ENCODE measurements around the gene DMXL1. TPM values are rescaled to one million over a fixed set of nuclear protein-coding genes. Genes with fewer than 3 reads are reported as not detected.
"Not testable (repeated sequence)": the region's sequence is repeated elsewhere in the genome, so short reads cannot be mapped to it uniquely, and the experiment has no call there.

DMXL1 gene
- total RNA-seq, 1 experiment from 2014 or later, result 30.0 TPM

DNA sequence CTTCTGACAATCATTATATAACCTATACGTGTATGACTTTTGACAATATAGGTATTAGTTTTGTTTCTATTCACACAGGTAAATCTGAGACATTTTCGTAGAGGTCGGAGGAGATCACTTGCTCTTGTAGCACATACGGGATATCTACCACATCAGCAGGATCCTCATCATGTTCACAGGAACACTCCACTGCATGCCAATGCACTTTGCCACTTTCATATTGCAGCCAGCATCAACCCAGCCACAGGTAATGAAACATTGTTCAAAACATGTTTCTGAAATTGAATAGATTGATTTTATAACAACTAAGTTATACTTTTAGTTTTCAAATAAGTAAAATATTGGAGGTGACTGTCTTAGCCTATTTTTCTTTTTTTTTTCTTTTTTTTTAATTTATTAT, 50.0 kb downstream of the DMXL1 start:
- no peaks in the 10 kb centered on the region for H3K27me3 ChIP-seq (replicated peaks; ENCODE audit: control insufficient read depth, insufficient read depth, low read length)
- peaks cover 1% of the 10 kb centered on the region; the same call in 1 of the 2 replicates for H3K36me3 ChIP-seq (ENCODE audit: control insufficient read depth, insufficient read depth, low read length)
- H3K9me3 Mint-ChIP-seq (ENCODE audit: unreplicated experiment), result no peaks in the 10 kb centered on the region
- no peaks in the 10 kb centered on the region for H3K4me1 ChIP-seq
- POLR2A ChIA-PET, result no interaction called here
- H3K36me3 Mint-ChIP-seq (ENCODE audit: insufficient read depth, unreplicated experiment), result peaks cover 43% of the 10 kb centered on the region
- BruUV-seq (replicated peaks), result no TSS peak
- CTCF ChIA-PET, result no interaction called here
- intact Hi-C loops (cut with micrococcal nuclease; ENCODE audit: unreplicated experiment), result no loop called here
- no peak overlapping the region for H3K4me3 Mint-ChIP-seq (ENCODE audit: unreplicated experiment)
- H3K27me3 Mint-ChIP-seq (ENCODE audit: insufficient read depth, unreplicated experiment), result no peaks in the 10 kb centered on the region
- no peak overlapping the region for H3K4me3 ChIP-seq (ENCODE audit: low read depth, low read length)
- TF ChIP-seq, protein P1, sequence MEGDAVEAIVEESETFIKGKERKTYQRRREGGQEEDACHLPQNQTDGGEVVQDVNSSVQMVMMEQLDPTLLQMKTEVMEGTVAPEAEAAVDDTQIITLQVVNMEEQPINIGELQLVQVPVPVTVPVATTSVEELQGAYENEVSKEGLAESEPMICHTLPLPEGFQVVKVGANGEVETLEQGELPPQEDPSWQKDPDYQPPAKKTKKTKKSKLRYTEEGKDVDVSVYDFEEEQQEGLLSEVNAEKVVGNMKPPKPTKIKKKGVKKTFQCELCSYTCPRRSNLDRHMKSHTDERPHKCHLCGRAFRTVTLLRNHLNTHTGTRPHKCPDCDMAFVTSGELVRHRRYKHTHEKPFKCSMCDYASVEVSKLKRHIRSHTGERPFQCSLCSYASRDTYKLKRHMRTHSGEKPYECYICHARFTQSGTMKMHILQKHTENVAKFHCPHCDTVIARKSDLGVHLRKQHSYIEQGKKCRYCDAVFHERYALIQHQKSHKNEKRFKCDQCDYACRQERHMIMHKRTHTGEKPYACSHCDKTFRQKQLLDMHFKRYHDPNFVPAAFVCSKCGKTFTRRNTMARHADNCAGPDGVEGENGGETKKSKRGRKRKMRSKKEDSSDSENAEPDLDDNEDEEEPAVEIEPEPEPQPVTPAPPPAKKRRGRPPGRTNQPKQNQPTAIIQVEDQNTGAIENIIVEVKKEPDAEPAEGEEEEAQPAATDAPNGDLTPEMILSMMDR (IDR thresholded peaks at IDR 0.05; ENCODE audit: insufficient read depth in 1 of 2, low read depth in 1 of 2, low read length in 1 of 2, severe bottlenecking in 1 of 2, unreplicated experiment in 1 of 2), result no peak
- no peak overlapping the region for H3K27ac Mint-ChIP-seq (ENCODE audit: unreplicated experiment)
- H3K4me1 Mint-ChIP-seq (ENCODE audit: low read depth, unreplicated experiment), result no peaks in the 10 kb centered on the region
- no peak for DNase-seq
- no peaks in the 10 kb centered on the region; the same call in 1 of the 2 replicates for H3K9me3 ChIP-seq

- BruUV-seq (replicated peaks); CTCF ChIA-PET; H3K4me3 Mint-ChIP-seq (ENCODE audit: unreplicated experiment); H3K4me3 ChIP-seq (ENCODE audit: low read depth, low read length); H3K4me1 Mint-ChIP-seq (ENCODE audit: low read depth, unreplicated experiment); H3K9me3 ChIP-seq; H3K4me1 ChIP-seq; H3K9me3 Mint-ChIP-seq (ENCODE audit: unreplicated experiment); DNase-seq; H3K36me3 ChIP-seq (ENCODE audit: control insufficient read depth, insufficient read depth, low read length); intact Hi-C loops (cut with micrococcal nuclease; ENCODE audit: unreplicated experiment); H3K27me3 ChIP-seq (replicated peaks; ENCODE audit: control insufficient read depth, insufficient read depth, low read length); POLR2A ChIA-PET; H3K27ac Mint-ChIP-seq (ENCODE audit: unreplicated experiment); H3K27me3 Mint-ChIP-seq (ENCODE audit: insufficient read depth, unreplicated experiment): not testable (repeated sequence)
- H3K36me3 Mint-ChIP-seq (ENCODE audit: insufficient read depth, unreplicated experiment), result peaks cover 38% of the 10 kb centered on the region
Measured at GRCh38 chr5:119122474-119122873, 51.6 kb downstream of the DMXL1 start.

DNA sequence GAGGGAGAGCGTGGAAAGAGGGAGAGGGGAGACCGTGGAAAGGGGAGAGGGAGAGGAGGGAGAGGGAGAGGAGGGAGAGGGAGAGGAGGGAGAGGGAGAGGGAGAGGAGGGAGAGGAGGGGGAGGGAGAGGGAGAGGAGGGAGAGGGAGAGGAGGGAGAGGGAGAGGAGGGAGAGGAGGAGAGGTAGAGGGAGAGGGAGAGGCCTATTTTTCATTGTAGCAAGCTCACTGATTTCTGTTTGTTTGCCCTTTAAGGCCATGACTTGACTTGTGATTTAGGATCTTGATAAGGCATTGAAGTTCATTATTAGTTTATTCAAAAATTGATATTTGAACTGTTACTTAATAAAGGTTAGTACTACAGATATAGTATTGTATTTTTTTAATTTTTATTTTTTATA, 52.4 kb downstream of the DMXL1 start:
- no peaks in the 10 kb centered on the region for H3K27me3 ChIP-seq (replicated peaks; ENCODE audit: control insufficient read depth, insufficient read depth, low read length)
- no peak overlapping the region for H3K4me3 ChIP-seq (ENCODE audit: low read depth, low read length)
- peaks cover 1% of the 10 kb centered on the region; the same call in 1 of the 2 replicates for H3K36me3 ChIP-seq (ENCODE audit: control insufficient read depth, insufficient read depth, low read length)
- no peak for DNase-seq
- CTCF ChIA-PET, result no interaction called here
- Mint-ChIP-seq H3K4me1 (ENCODE audit: low read depth, unreplicated experiment) (no peaks in the 10 kb centered on the region), H3K9me3 (ENCODE audit: unreplicated experiment) (no peaks in the 10 kb centered on the region), H3K4me3 (ENCODE audit: unreplicated experiment) (no peak overlapping the region), H3K36me3 (ENCODE audit: insufficient read depth, unreplicated experiment) (peaks cover 33% of the 10 kb centered on the region), H3K27me3 (ENCODE audit: insufficient read depth, unreplicated experiment) (no peaks in the 10 kb centered on the region), H3K27ac (ENCODE audit: unreplicated experiment) (no peak overlapping the region)
- POLR2A ChIA-PET, result no interaction called here
- H3K4me1 ChIP-seq, result no peaks in the 10 kb centered on the region
- intact Hi-C loops (cut with micrococcal nuclease; ENCODE audit: unreplicated experiment), result no loop called here
- H3K9me3 ChIP-seq, result no peaks in the 10 kb centered on the region; the same call in 1 of the 2 replicates
- TF ChIP-seq, protein P1 (IDR thresholded peaks at IDR 0.05; ENCODE audit: insufficient read depth in 1 of 2, low read depth in 1 of 2, low read length in 1 of 2, severe bottlenecking in 1 of 2, unreplicated experiment in 1 of 2), result no peak
- no TSS peak for BruUV-seq (replicated peaks)

DNA sequence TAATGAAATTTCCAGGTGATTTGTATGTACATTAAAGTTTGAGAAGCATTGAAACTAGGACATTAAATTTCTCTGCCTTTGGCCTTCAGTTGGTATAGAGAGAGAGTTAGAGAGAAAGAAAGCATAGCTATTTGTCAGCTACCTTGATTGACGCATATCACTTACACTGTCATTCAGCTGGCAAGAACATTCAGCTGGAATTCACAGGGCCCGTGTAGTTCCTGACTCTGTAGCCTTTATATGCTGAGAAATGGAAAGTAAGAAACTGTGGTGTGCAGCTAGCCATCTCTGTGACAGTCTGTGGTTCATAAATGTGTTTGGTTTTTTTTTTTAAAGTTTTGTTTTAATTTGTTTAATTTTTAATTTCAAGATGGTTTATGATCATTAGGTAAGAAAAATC, 58.9 kb downstream of the DMXL1 start:
- Mint-ChIP-seq H3K36me3 (ENCODE audit: insufficient read depth, unreplicated experiment) (peaks cover 20% of the 10 kb centered on the region), H3K27me3 (ENCODE audit: insufficient read depth, unreplicated experiment) (no peaks in the 10 kb centered on the region), H3K4me1 (ENCODE audit: low read depth, unreplicated experiment) (no peaks in the 10 kb centered on the region), H3K9me3 (ENCODE audit: unreplicated experiment) (peaks cover 2% of the 10 kb centered on the region), H3K27ac (ENCODE audit: unreplicated experiment) (no peak overlapping the region), H3K4me3 (ENCODE audit: unreplicated experiment) (no peak overlapping the region)
- BruUV-seq (replicated peaks), result no TSS peak
- Histone ChIP-seq H3K4me3 (ENCODE audit: low read depth, low read length) (no peak overlapping the region), H3K27me3 (replicated peaks; ENCODE audit: control insufficient read depth, insufficient read depth, low read length) (no peaks in the 10 kb centered on the region), H3K36me3 (ENCODE audit: control insufficient read depth, insufficient read depth, low read length) (no peaks in the 10 kb centered on the region), H3K9me3 (0 out of 2 replicates have a peak, but pooled peaks cover 5% of the 10 kb centered on the region), H3K4me1 (no peaks in the 10 kb centered on the region)
- no peak for DNase-seq
- ChIA-PET CTCF (interaction anchor here (0.5 kb wide), 1 partner anchor 107 kb away, joined by 4 read pairs; no protein-coding TSS in a partner anchor), POLR2A (no interaction called here)
- TF ChIP-seq, protein P1 (IDR thresholded peaks at IDR 0.05; ENCODE audit: insufficient read depth in 1 of 2, low read depth in 1 of 2, low read length in 1 of 2, severe bottlenecking in 1 of 2, unreplicated experiment in 1 of 2), result no peak
- intact Hi-C loops (cut with micrococcal nuclease; ENCODE audit: unreplicated experiment), result no loop called here
